ENCODE data around the gene CCSER1. TPM values are rescaled to one million over a fixed set of nuclear protein-coding genes. Genes with fewer than 3 reads are reported as not detected.

Gene CCSER1
- polyA plus RNA-seq, 1 donor from 2014 or later, result 20.8 TPM

GRCh38 chr4:90543419-90544170 lies 416.4 kb downstream of the CCSER1 start:
- TF ChIP-seq RAD21 (conservative IDR thresholded peaks at IDR 0.05) (no peak), EP300 (conservative IDR thresholded peaks at IDR 0.05; ENCODE audit: poor library complexity, severe bottlenecking) (peak; percentile 33), SMC3 (conservative IDR thresholded peaks at IDR 0.05; ENCODE audit: poor library complexity) (no peak), TAF1 (IDR thresholded peaks at IDR 0.05; ENCODE audit: low read depth) (no peak), POLR2AphosphoS5 (IDR thresholded peaks at IDR 0.05) (peak; percentile 37)
- TF ChIP-seq, protein P1, sequence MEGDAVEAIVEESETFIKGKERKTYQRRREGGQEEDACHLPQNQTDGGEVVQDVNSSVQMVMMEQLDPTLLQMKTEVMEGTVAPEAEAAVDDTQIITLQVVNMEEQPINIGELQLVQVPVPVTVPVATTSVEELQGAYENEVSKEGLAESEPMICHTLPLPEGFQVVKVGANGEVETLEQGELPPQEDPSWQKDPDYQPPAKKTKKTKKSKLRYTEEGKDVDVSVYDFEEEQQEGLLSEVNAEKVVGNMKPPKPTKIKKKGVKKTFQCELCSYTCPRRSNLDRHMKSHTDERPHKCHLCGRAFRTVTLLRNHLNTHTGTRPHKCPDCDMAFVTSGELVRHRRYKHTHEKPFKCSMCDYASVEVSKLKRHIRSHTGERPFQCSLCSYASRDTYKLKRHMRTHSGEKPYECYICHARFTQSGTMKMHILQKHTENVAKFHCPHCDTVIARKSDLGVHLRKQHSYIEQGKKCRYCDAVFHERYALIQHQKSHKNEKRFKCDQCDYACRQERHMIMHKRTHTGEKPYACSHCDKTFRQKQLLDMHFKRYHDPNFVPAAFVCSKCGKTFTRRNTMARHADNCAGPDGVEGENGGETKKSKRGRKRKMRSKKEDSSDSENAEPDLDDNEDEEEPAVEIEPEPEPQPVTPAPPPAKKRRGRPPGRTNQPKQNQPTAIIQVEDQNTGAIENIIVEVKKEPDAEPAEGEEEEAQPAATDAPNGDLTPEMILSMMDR (IDR thresholded peaks at IDR 0.05; ENCODE audit: poor library complexity, severe bottlenecking), result no peak
- H3K9me2 ChIP-seq (ENCODE audit: insufficient read depth, low read length), result no peaks in the 10 kb centered on the region
- no peak overlapping the region for H3K9ac ChIP-seq (ENCODE audit: low read length)
- H3K36me3 ChIP-seq (ENCODE audit: insufficient read depth, low read length), result no peaks in the 10 kb centered on the region
- no peak overlapping the region for H3K4me2 ChIP-seq (ENCODE audit: low read length)
- H3K4me3 ChIP-seq (ENCODE audit: low read length), result peak overlapping the region; percentile 6
- no peaks in the 10 kb centered on the region for H3K9me3 ChIP-seq (ENCODE audit: low read length)
- H3K27me3 ChIP-seq (ENCODE audit: insufficient read depth, low read depth, low read length), result no peaks in the 10 kb centered on the region
- no peak overlapping the region for H2AFZ ChIP-seq (ENCODE audit: low read depth, low read length)
- no peaks in the 10 kb centered on the region for H3F3A ChIP-seq (ENCODE audit: insufficient read depth, low read length, poor library complexity, severe bottlenecking)
- no peak overlapping the region for H3K27ac ChIP-seq (ENCODE audit: low read length)
- no peaks in the 10 kb centered on the region for H4K20me1 ChIP-seq (ENCODE audit: insufficient read depth)
- no peaks in the 10 kb centered on the region for H3K79me2 ChIP-seq (replicated peaks; ENCODE audit: insufficient read depth, low read length)

GRCh38 chr4:90544532-90545045 lies 417.4 kb downstream of the CCSER1 start:
- no peak overlapping the region for H3K4me2 ChIP-seq (ENCODE audit: low read length)
- no peaks in the 10 kb centered on the region for H4K20me1 ChIP-seq (ENCODE audit: insufficient read depth)
- no peaks in the 10 kb centered on the region for H3K27me3 ChIP-seq (ENCODE audit: insufficient read depth, low read depth, low read length)
- H3K9ac ChIP-seq (ENCODE audit: low read length), result no peak overlapping the region
- TF ChIP-seq REST (IDR thresholded peaks at IDR 0.05; ENCODE audit: borderline replicate concordance) (no peak), TAF1 (IDR thresholded peaks at IDR 0.05; ENCODE audit: low read depth) (no peak), EZH2 (IDR thresholded peaks at IDR 0.05; ENCODE audit: borderline replicate concordance, insufficient read depth, low read length, poor library complexity, severe bottlenecking) (no peak), RAD21 (conservative IDR thresholded peaks at IDR 0.05) (no peak), POLR2AphosphoS5 (IDR thresholded peaks at IDR 0.05) (no peak), MXI1 (conservative IDR thresholded peaks at IDR 0.05; ENCODE audit: poor library complexity, severe bottlenecking) (no peak), EP300 (conservative IDR thresholded peaks at IDR 0.05; ENCODE audit: poor library complexity, severe bottlenecking) (no peak), SMC3 (conservative IDR thresholded peaks at IDR 0.05; ENCODE audit: poor library complexity) (no peak)
- TF ChIP-seq, protein P1 (IDR thresholded peaks at IDR 0.05; ENCODE audit: poor library complexity, severe bottlenecking), result no peak
- no peaks in the 10 kb centered on the region for H3F3A ChIP-seq (ENCODE audit: insufficient read depth, low read length, poor library complexity, severe bottlenecking)
- H2AFZ ChIP-seq (ENCODE audit: low read depth, low read length), result no peak overlapping the region
- no peaks in the 10 kb centered on the region for H3K9me2 ChIP-seq (ENCODE audit: insufficient read depth, low read length)
- H3K79me2 ChIP-seq (replicated peaks; ENCODE audit: insufficient read depth, low read length), result no peaks in the 10 kb centered on the region
- no peaks in the 10 kb centered on the region for H3K9me3 ChIP-seq (ENCODE audit: low read length)
- H3K4me3 ChIP-seq (ENCODE audit: low read length), result peak overlapping the region; percentile 6
- no peak overlapping the region for H3K27ac ChIP-seq (ENCODE audit: low read length)
- H3K36me3 ChIP-seq (ENCODE audit: insufficient read depth, low read length), result no peaks in the 10 kb centered on the region

Measured in neural cell (in vitro differentiated cells).